HEK293T (cell line): ENCODE measurements around the gene TTC9B.

ENCODE experiments used
- CTCF ChIA-PET: fragments of 350-600 bp; formaldehyde crosslinking; extraction: SDS; loops from one replicate; lab custom pipeline; 2021; ENCODE audit warnings: antibody characterized with exemption, inconsistent platforms; lab: Yijun Ruan, JAX
- POLR2A ChIA-PET: fragments of 350-600 bp; formaldehyde crosslinking; extraction: SDS; loops from one replicate; lab custom pipeline; 2020; ENCODE audit warnings: antibody characterized with exemption, inconsistent platforms; lab: Yijun Ruan, JAX
- DNase-seq: peaks from one replicate; pipeline ENCODE4 v3.0.0; 2012; ENCODE audit warnings: mixed read lengths; ENCODE audit errors: extremely low spot score
- ARNT ChIP-seq: fragments of 450-650 bp; IDR thresholded peaks from 2 replicates; pipeline ENCODE4 v1.6.1; 2017; ENCODE audit warnings: mild to moderate bottlenecking
- BHLHE40 ChIP-seq: fragments of 450-650 bp; IDR thresholded peaks from 2 replicates; pipeline ENCODE4 v1.6.1; 2016; ENCODE audit warnings: mild to moderate bottlenecking, moderate library complexity, borderline replicate concordance
- CTBP1 ChIP-seq: fragments of 450-650 bp; IDR thresholded peaks from 2 replicates; pipeline ENCODE4 v1.6.1; 2016; ENCODE audit warnings: borderline replicate concordance
- ELF4 ChIP-seq: fragments of 450-650 bp; IDR thresholded peaks from 2 replicates; pipeline ENCODE4 v1.6.1; 2017; ENCODE audit warnings: antibody characterized with exemption
- FOXA1 ChIP-seq: fragments of 450-650 bp; IDR thresholded peaks from 2 replicates; pipeline ENCODE4 v1.6.1; 2016; ENCODE audit warnings: mild to moderate bottlenecking
- FOXK2 ChIP-seq: fragments of 450-650 bp; IDR thresholded peaks from 2 replicates; pipeline ENCODE4 v1.6.1; 2016; ENCODE audit warnings: mild to moderate bottlenecking
- FOXM1 ChIP-seq: fragments of 450-650 bp; IDR thresholded peaks from 2 replicates; pipeline ENCODE4 v1.6.1; 2017; ENCODE audit warnings: mild to moderate bottlenecking, borderline replicate concordance
- HDGF ChIP-seq: fragments of 450-650 bp; IDR thresholded peaks from 2 replicates; pipeline ENCODE4 v1.6.1; 2017; ENCODE audit warnings: antibody characterized with exemption, borderline replicate concordance
- L3MBTL2 ChIP-seq: fragments of 450-650 bp; conservative IDR thresholded peaks from 2 replicates; pipeline ENCODE4 v1.6.1; 2016; ENCODE audit warnings: mild to moderate bottlenecking
- LEF1 ChIP-seq: fragments of 450-650 bp; IDR thresholded peaks from 2 replicates; pipeline ENCODE4 v1.6.1; 2017; ENCODE audit warnings: mild to moderate bottlenecking, borderline replicate concordance
- NFRKB ChIP-seq: fragments of 450-650 bp; IDR thresholded peaks from 2 replicates; pipeline ENCODE4 v1.6.1; 2016; ENCODE audit warnings: mild to moderate bottlenecking, moderate library complexity
- SP1 ChIP-seq: fragments of 450-650 bp; IDR thresholded peaks from 2 replicates; pipeline ENCODE4 v1.6.1; 2017
- SUZ12 ChIP-seq: fragments of 450-650 bp; IDR thresholded peaks from 2 replicates; pipeline ENCODE4 v1.6.1; 2016; ENCODE audit warnings: mild to moderate bottlenecking
- TARDBP ChIP-seq: fragments of 450-650 bp; IDR thresholded peaks from 2 replicates; pipeline ENCODE4 v1.6.1; 2016
- ZNF384 ChIP-seq: fragments of 450-650 bp; IDR thresholded peaks from 2 replicates; pipeline ENCODE4 v1.6.1; 2016
- TF ChIP-seq, protein P1 (sequence below): fragments of 450-650 bp; IDR thresholded peaks from 2 replicates; pipeline ENCODE4 v1.6.1; 2016

Gene TTC9B

DNA sequence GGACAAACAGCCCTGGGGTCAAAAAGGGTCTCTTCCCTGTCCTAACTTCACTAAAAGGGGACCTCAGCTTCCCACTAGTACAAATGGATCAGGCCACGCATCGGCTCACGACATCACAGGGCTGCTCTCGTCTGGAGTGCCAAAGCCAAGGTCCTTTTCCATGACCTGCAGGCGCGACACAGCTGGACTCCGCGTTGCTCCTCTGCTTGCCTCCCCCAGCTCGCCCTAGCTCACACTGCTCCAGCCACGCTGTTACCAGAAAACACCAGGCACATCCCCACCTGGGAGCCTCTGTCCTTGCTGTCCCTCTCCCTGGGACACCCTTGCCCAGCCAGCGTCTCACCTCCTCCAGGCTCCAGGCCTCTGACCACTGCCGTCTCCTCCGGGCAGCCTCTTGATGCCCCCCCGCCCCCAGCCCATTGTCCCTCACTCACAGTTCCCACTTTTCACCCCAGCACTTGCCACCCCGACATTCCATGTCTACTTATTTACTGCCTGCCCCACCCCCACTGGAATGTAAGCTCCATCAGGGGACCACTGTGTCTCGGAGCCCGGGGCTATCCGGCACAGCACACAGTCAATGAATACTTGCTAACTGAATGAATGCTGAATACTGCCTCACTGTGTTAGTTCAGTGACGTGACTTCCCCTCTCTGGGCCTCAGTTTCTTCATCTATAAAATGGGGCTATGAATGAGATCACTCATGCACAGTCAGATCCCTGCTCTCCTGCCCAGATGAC is 46.3 kb upstream of the TTC9B start:
- TF ChIP-seq ARNT, result no peak
- no peak for TF ChIP-seq TARDBP
- no peak for TF ChIP-seq L3MBTL2
- no peak for TF ChIP-seq CTBP1
- TF ChIP-seq HDGF, result no peak
- TF ChIP-seq BHLHE40, result no peak
- TF ChIP-seq SUZ12, result no peak
- no peak for TF ChIP-seq SP1
- no peak for TF ChIP-seq ZNF384
- TF ChIP-seq FOXK2, result no peak
- TF ChIP-seq LEF1, result no peak
- TF ChIP-seq, protein P1, sequence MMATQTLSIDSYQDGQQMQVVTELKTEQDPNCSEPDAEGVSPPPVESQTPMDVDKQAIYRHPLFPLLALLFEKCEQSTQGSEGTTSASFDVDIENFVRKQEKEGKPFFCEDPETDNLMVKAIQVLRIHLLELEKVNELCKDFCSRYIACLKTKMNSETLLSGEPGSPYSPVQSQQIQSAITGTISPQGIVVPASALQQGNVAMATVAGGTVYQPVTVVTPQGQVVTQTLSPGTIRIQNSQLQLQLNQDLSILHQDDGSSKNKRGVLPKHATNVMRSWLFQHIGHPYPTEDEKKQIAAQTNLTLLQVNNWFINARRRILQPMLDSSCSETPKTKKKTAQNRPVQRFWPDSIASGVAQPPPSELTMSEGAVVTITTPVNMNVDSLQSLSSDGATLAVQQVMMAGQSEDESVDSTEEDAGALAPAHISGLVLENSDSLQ, result no peak
- no peak for TF ChIP-seq NFRKB
- no peak for TF ChIP-seq FOXM1
- no peak for TF ChIP-seq ELF4
- TF ChIP-seq FOXA1, result no peak
- ChIA-PET POLR2A (no interaction called here), CTCF (no interaction called here)
- no peak for DNase-seq

DNA sequence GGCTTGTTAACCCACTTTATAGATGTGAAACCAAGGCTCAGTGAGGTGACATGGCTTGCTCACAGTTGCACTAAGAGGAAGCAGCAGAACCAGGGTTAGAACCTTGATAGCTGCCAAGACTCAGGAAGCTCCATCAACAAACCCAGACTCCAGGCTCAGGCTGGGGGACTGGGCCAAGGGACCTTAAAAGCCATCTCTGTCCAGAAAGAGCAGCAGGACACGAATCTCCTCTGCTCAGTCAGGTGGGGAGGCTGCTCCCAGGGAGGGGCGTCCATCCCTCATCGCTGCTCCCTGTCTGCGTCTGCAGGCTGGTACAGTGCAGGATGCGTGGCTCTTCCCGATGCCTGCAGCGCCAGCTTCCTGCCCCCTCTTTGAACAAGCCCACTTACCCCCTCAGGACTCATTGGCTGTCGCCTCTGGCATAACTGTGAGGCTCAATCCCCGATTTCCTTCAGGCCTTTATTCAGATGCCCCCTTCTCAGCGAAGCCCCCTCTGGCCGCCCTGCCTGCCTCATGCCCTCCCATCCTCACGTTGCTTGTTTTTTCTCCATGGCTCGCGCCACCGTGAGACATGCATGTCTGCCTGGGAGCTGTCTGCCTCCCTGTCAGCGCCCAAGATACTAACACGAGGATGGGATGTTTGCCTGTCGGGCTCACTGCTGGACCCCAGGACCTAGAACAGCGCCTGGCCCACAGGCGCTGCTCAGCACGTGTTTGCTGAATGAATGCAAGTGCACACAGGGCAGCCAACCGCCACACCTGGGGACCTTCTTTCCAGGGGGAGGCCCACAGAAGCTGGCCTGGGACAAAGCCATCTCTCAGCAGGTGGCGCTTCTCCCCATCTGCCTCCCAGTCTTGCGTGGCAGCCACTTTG is 45.5 kb upstream of the TTC9B start:
- no peak for TF ChIP-seq ZNF384
- TF ChIP-seq CTBP1, result no peak
- no peak for TF ChIP-seq SUZ12
- no peak for TF ChIP-seq LEF1
- TF ChIP-seq TARDBP, result no peak
- TF ChIP-seq FOXK2, result no peak
- no peak for TF ChIP-seq ARNT
- no peak for TF ChIP-seq L3MBTL2
- no peak for TF ChIP-seq SP1
- TF ChIP-seq ELF4, result no peak
- ChIA-PET POLR2A (no interaction called here), CTCF (no interaction called here)
- DNase-seq, result no peak

DNA sequence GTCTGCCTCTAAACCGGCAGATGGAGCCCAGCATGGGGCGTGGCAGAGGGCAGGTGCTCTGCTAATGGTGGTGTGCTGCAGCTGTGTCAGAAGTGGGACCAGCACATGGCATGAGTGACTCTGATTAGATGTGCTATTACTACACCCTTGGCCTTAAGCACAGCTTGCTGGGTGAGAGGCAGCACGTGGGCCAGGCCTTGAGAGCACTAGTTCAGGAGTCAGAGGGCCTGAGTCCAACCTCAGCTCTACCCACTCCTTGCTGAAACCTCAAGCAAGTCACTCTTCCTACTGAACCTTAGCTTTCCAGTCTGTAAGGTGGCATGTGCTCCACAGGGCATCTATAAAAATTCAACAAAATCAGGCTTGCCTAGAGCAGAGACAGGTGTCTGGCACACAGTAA is 44.2 kb upstream of the TTC9B start:
- no peak for DNase-seq
- no peak for TF ChIP-seq ELF4
- no peak for TF ChIP-seq SP1
- no peak for TF ChIP-seq LEF1
- no peak for TF ChIP-seq FOXM1
- no peak for TF ChIP-seq SUZ12
- TF ChIP-seq L3MBTL2, result no peak
- TF ChIP-seq, protein P1, result no peak
- no peak for TF ChIP-seq NFRKB
- no peak for TF ChIP-seq ARNT
- no peak for TF ChIP-seq HDGF
- TF ChIP-seq CTBP1, result no peak
- ChIA-PET CTCF (no interaction called here), POLR2A (no interaction called here)

DNA sequence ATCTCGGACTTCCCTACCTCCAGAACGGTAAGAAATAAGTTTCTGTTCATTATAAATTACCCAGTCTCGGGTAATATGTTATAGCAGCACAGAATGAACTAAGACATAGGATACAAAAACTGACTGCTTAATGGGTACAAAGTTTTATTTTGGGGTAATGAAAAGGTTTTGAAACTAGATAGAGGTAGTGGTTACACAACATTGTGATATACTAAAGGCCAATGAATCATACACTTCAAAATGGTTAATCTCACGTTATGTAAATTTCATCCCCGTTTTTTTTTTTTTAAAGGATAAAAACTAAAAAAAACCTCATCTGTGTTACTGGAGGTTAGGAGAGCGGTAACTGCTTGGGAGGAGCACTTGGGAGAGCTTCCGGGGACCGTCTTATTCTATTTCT is 43.4 kb upstream of the TTC9B start:
- DNase-seq, result no peak
- TF ChIP-seq BHLHE40 (no peak), LEF1 (no peak), SUZ12 (no peak), HDGF (no peak), FOXM1 (no peak), FOXA1 (no peak), ARNT (no peak), TARDBP (no peak), SP1 (no peak), NFRKB (no peak), L3MBTL2 (no peak)
- CTCF ChIA-PET, result no interaction called here
- POLR2A ChIA-PET, result no interaction called here

DNA sequence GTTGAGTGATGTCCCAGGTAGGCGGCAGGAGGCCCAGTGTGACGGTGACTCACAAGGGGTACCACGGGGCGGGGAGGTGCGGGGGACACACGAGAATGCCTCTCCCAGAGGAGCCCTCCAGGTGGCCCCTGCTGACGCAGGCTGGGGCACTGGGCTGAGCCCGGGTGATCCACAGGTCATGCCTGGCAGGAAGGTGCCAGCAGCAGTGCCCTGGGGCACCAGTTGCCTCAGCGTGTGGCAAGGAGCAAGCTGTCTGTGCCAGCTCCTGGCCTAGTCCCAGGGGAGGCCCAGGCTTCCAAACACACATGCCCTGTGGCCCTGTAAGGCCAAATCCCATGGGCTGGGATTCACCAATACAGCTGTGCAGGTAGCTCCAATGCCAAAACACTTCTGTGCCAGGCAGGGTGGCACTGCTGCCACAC is 38.9 kb upstream of the TTC9B start:
- TF ChIP-seq LEF1 (no peak), BHLHE40 (no peak), FOXM1 (no peak), SP1 (no peak), ARNT (no peak), ELF4 (no peak)
- ChIA-PET CTCF (no interaction called here), POLR2A (interaction anchor here (0.6 kb wide), 1 partner anchor 16 kb away, joined by 4 read pairs; no protein-coding TSS in a partner anchor)
- no peak for DNase-seq

DNA sequence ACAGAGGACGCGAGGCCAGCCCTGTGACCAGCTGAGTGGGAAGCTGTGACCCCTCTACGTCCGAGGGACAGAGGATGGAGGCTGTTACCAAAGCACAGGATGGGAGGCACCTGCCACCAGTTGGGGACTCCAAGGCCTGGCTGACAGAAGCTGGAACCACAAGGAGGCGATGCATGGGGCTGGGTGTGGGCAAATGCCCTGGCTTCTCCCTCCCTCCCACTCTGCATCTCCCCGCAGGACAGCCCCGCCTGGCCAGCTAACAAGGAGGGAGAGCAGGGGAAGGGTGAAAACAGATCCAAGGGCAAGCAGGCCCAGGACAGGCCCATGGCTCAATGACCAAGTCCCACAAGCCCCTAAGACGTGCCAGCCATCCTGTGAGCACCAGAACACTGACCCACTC is 38.3 kb upstream of the TTC9B start:
- TF ChIP-seq TARDBP (no peak), ELF4 (no peak), ARNT (no peak), BHLHE40 (no peak), FOXM1 (no peak), SP1 (no peak), NFRKB (no peak), ZNF384 (no peak), CTBP1 (no peak), HDGF (no peak), FOXK2 (no peak), FOXA1 (no peak), LEF1 (no peak), SUZ12 (no peak), L3MBTL2 (no peak)
- TF ChIP-seq, protein P1, result no peak
- DNase-seq, result no peak
- CTCF ChIA-PET, result no interaction called here
- POLR2A ChIA-PET, result no interaction called here
